Panc1 (cell line): Measurements from ENCODE around the gene TMEM156.

Experiments used
- POLR2AphosphoS5 ChIP-seq: IDR thresholded peaks from 2 replicates; pipeline ENCODE4 v1.6.1; 2012; ENCODE audit warnings: mild to moderate bottlenecking, low read depth, low read length, moderate library complexity
- REST ChIP-seq, 2 experiments: IDR thresholded peaks; 2 replicates each; pipeline ENCODE4 v1.6.1; 2011 to 2012; ENCODE audit warnings: low read depth in 2 of 2, control low read depth in 1 of 2, low read length in 1 of 2, mild to moderate bottlenecking in 1 of 2, moderate library complexity in 1 of 2; ENCODE audit not compliant: insufficient read depth in 1 of 2
- SIN3A ChIP-seq: IDR thresholded peaks from 2 replicates; pipeline ENCODE4 v1.6.1; 2012; ENCODE audit warnings: low read depth, mild to moderate bottlenecking, low read length, moderate library complexity, borderline replicate concordance; ENCODE audit not compliant: insufficient read depth
- TF ChIP-seq, protein P1 (sequence below): fragments of 450-650 bp; IDR thresholded peaks from 2 replicates; pipeline ENCODE4 v1.5.1; 2017; ENCODE audit warnings: mild to moderate bottlenecking

GRCh38 chr4:38919494-38919893, 112.7 kb downstream of the TMEM156 start:
- TF ChIP-seq REST (IDR thresholded peaks at IDR 0.05; ENCODE audit: insufficient read depth in 1 of 2, low read depth in 2 of 2, low read length in 1 of 2) (no peak), SIN3A (no peak), POLR2AphosphoS5 (no peak)
- TF ChIP-seq, protein P1, sequence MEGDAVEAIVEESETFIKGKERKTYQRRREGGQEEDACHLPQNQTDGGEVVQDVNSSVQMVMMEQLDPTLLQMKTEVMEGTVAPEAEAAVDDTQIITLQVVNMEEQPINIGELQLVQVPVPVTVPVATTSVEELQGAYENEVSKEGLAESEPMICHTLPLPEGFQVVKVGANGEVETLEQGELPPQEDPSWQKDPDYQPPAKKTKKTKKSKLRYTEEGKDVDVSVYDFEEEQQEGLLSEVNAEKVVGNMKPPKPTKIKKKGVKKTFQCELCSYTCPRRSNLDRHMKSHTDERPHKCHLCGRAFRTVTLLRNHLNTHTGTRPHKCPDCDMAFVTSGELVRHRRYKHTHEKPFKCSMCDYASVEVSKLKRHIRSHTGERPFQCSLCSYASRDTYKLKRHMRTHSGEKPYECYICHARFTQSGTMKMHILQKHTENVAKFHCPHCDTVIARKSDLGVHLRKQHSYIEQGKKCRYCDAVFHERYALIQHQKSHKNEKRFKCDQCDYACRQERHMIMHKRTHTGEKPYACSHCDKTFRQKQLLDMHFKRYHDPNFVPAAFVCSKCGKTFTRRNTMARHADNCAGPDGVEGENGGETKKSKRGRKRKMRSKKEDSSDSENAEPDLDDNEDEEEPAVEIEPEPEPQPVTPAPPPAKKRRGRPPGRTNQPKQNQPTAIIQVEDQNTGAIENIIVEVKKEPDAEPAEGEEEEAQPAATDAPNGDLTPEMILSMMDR, result no peak
